ENCODE measurements around the gene INPP5E.

GRCh38 chr9:136476369-136477150, 36.9 kb upstream of the INPP5E start:
- TF ChIP-seq, protein P1, sequence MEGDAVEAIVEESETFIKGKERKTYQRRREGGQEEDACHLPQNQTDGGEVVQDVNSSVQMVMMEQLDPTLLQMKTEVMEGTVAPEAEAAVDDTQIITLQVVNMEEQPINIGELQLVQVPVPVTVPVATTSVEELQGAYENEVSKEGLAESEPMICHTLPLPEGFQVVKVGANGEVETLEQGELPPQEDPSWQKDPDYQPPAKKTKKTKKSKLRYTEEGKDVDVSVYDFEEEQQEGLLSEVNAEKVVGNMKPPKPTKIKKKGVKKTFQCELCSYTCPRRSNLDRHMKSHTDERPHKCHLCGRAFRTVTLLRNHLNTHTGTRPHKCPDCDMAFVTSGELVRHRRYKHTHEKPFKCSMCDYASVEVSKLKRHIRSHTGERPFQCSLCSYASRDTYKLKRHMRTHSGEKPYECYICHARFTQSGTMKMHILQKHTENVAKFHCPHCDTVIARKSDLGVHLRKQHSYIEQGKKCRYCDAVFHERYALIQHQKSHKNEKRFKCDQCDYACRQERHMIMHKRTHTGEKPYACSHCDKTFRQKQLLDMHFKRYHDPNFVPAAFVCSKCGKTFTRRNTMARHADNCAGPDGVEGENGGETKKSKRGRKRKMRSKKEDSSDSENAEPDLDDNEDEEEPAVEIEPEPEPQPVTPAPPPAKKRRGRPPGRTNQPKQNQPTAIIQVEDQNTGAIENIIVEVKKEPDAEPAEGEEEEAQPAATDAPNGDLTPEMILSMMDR (IDR thresholded peaks at IDR 0.05), result no peak
- TF ChIP-seq POLR2A (IDR thresholded peaks at IDR 0.05), result no peak
